Fibroblast of lung (primary cell): Measurements from ENCODE around the gene PTGFRN.

Experiments used
- EZH2 ChIP-seq: IDR thresholded peaks from 2 replicates; pipeline ENCODE4 v1.5.1; 2012; ENCODE audit warnings: low read length, control low read depth, mild to moderate bottlenecking; ENCODE audit errors: missing control alignments
- TF ChIP-seq, protein P1 (sequence below), 2 donors: IDR thresholded peaks in 1 of 2; conservative IDR thresholded peaks in 1 of 2; 1 replicate in 1 of 2; 2 replicates in 1 of 2; pipeline ENCODE4 v1.5.1; 2011 to 2012; ENCODE audit warnings: low read length in 2 of 2, control low read depth in 1 of 2, inconsistent platforms in 1 of 2, low read depth in 1 of 2, mild to moderate bottlenecking in 1 of 2

- TF ChIP-seq, protein P1, sequence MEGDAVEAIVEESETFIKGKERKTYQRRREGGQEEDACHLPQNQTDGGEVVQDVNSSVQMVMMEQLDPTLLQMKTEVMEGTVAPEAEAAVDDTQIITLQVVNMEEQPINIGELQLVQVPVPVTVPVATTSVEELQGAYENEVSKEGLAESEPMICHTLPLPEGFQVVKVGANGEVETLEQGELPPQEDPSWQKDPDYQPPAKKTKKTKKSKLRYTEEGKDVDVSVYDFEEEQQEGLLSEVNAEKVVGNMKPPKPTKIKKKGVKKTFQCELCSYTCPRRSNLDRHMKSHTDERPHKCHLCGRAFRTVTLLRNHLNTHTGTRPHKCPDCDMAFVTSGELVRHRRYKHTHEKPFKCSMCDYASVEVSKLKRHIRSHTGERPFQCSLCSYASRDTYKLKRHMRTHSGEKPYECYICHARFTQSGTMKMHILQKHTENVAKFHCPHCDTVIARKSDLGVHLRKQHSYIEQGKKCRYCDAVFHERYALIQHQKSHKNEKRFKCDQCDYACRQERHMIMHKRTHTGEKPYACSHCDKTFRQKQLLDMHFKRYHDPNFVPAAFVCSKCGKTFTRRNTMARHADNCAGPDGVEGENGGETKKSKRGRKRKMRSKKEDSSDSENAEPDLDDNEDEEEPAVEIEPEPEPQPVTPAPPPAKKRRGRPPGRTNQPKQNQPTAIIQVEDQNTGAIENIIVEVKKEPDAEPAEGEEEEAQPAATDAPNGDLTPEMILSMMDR (conservative IDR thresholded peaks at IDR 0.05 in 1 of 2, IDR thresholded peaks at IDR 0.05 in 1 of 2; ENCODE audit: low read depth in 1 of 2, low read length in 2 of 2): no peak
- no peak for TF ChIP-seq EZH2
Observed at GRCh38 chr1:116868385-116868784, 41.3 kb upstream of the PTGFRN start.
